IMR-90 (cell line): Measurements from ENCODE around the gene ILK. TPM values are rescaled to one million over a fixed set of nuclear protein-coding genes. Genes with fewer than 3 reads are reported as not detected.
A peak's percentile ranks its signal among the peaks of the same experiment; 100 is the strongest.

ENCODE experiments used
- ATAC-seq: fragments of 200-7000 bp; cut with Tn5 transposase; 2 replicates; pipeline ENCODE4 v1.9.1; 2020; ENCODE audit warnings: low read depth, mild to moderate bottlenecking, moderate library complexity
- BruUV-seq: library from RNA; stranded (reverse); fragments of 400-500 nt; replicated peaks from 2 replicates; lab custom pipeline; 2021; lab: Mats Ljungman, UMichigan
- CTCF ChIA-PET: fragments of 300-600 bp; formaldehyde crosslinking; extraction: SDS; loops from one replicate; lab custom pipeline; 2021; ENCODE audit warnings: antibody characterized with exemption; lab: Yijun Ruan, JAX
- POLR2A ChIA-PET: fragments of 300-600 bp; sonication (Branson Sonifier 250); formaldehyde crosslinking; loops from one replicate; lab custom pipeline; 2022; ENCODE audit warnings: antibody characterized with exemption; ENCODE audit not compliant: unreplicated experiment; lab: Charles Lee
- DNase-seq: peaks from one replicate; pipeline ENCODE4 v3.0.0; 2013
- H2AFZ ChIP-seq: replicated peaks from 2 replicates; pipeline ENCODE3; 2013; ENCODE audit warnings: low read length, mild to moderate bottlenecking; ENCODE audit not compliant: poor library complexity
- H2AK5ac ChIP-seq: 2 replicates; pipeline ENCODE4 v1.6.1; 2013; ENCODE audit warnings: low read depth, low read length, inconsistent platforms
- H2AK9ac ChIP-seq: replicated peaks from 2 replicates; pipeline ENCODE3; 2013; ENCODE audit warnings: mild to moderate bottlenecking, low read depth, low read length, moderate library complexity; ENCODE audit not compliant: poor library complexity
- H2BK120ac ChIP-seq: 2 replicates; pipeline ENCODE4 v1.6.1; 2013; ENCODE audit warnings: low read depth, low read length, inconsistent platforms
- H2BK15ac ChIP-seq: 3 replicates; pipeline ENCODE4 v1.6.1; 2013; ENCODE audit warnings: low read depth, low read length, inconsistent platforms
- H2BK20ac ChIP-seq: 2 replicates; pipeline ENCODE4 v1.6.1; 2013; ENCODE audit warnings: low read depth, mild to moderate bottlenecking, inconsistent platforms, low read length, moderate library complexity
- H2BK5ac ChIP-seq: 2 replicates; pipeline ENCODE4 v1.6.1; 2013; ENCODE audit warnings: mild to moderate bottlenecking, low read depth, low read length, inconsistent platforms; ENCODE audit not compliant: poor library complexity, severe bottlenecking
- H3K14ac ChIP-seq: replicated peaks from 2 replicates; pipeline ENCODE4 v1.6.1; 2013; ENCODE audit warnings: low read depth, low read length, inconsistent platforms
- H3K18ac ChIP-seq: 2 replicates; pipeline ENCODE4 v1.6.1; 2013; ENCODE audit warnings: low read depth, low read length, control low read depth
- H3K23ac ChIP-seq: 2 replicates; pipeline ENCODE4 v1.6.1; 2013; ENCODE audit warnings: low read depth, low read length, inconsistent platforms
- H3K27ac ChIP-seq: 2 replicates; pipeline ENCODE4 v1.5.1; 2013; ENCODE audit warnings: mild to moderate bottlenecking, control low read depth, low read length; ENCODE audit not compliant: insufficient read depth
- H3K27me3 ChIP-seq: 2 replicates; pipeline ENCODE4 v1.6.1; 2013; ENCODE audit warnings: low read length; ENCODE audit not compliant: control insufficient read depth, insufficient read depth
- H3K36me3 ChIP-seq: 2 replicates; pipeline ENCODE4 v1.6.1; 2013; ENCODE audit warnings: low read length, mixed read lengths; ENCODE audit not compliant: control insufficient read depth, insufficient read depth
- H3K4ac ChIP-seq: 2 replicates; pipeline ENCODE4 v1.6.1; 2013; ENCODE audit warnings: low read depth, low read length, inconsistent platforms
- H3K4me1 ChIP-seq: 2 replicates; pipeline ENCODE4 v1.6.1; 2013; ENCODE audit warnings: low read length, mixed read lengths; ENCODE audit not compliant: control insufficient read depth, insufficient read depth
- H3K4me2 ChIP-seq: 2 replicates; pipeline ENCODE4 v1.6.1; 2013; ENCODE audit warnings: low read depth, mild to moderate bottlenecking, control low read depth, low read length, moderate library complexity
- H3K4me3 ChIP-seq: 2 replicates; pipeline ENCODE4 v1.5.1; 2013; ENCODE audit warnings: low read depth, mild to moderate bottlenecking, control low read depth, low read length, moderate library complexity; ENCODE audit not compliant: insufficient read depth
- H3K56ac ChIP-seq: 2 replicates; pipeline ENCODE4 v1.6.1; 2013; ENCODE audit warnings: low read length, inconsistent platforms; ENCODE audit not compliant: insufficient read depth; ENCODE audit errors: extremely low read depth
- H3K79me1 ChIP-seq, 2 experiments: 2 replicates each; pipeline ENCODE4 v1.6.1; 2013; ENCODE audit warnings: low read length in 2 of 2, inconsistent platforms in 1 of 2, low read depth in 1 of 2
- H3K9ac ChIP-seq: 2 replicates; pipeline ENCODE4 v1.6.1; 2013; ENCODE audit warnings: low read depth, low read length, control low read depth
- H3K9me1 ChIP-seq: 2 replicates; pipeline ENCODE4 v1.6.1; 2013; ENCODE audit warnings: low read length, inconsistent platforms; ENCODE audit not compliant: insufficient read depth
- H3K9me3 ChIP-seq: 2 replicates; pipeline ENCODE4 v1.6.1; 2013; ENCODE audit warnings: low read length; ENCODE audit not compliant: control insufficient read depth, insufficient read depth
- H4K20me1 ChIP-seq: 2 replicates; pipeline ENCODE4 v1.6.1; 2013; ENCODE audit warnings: low read length, inconsistent platforms; ENCODE audit not compliant: insufficient read depth
- H4K5ac ChIP-seq: 2 replicates; pipeline ENCODE4 v1.6.1; 2013; ENCODE audit warnings: mild to moderate bottlenecking, low read depth, low read length, control low read depth
- H4K8ac ChIP-seq, 2 experiments: 2 replicates each; pipeline ENCODE4 v1.6.1; 2013; ENCODE audit warnings: low read depth in 2 of 2, low read length in 2 of 2, control low read depth in 1 of 2, inconsistent platforms in 1 of 2
- H4K91ac ChIP-seq: 2 replicates; pipeline ENCODE4 v1.6.1; 2013; ENCODE audit warnings: low read depth, low read length, inconsistent platforms; ENCODE audit not compliant: insufficient read depth
- BHLHE40 ChIP-seq: fragments of 150-350 bp; IDR thresholded peaks from 2 replicates; pipeline ENCODE4 v1.6.1; 2016; ENCODE audit warnings: mild to moderate bottlenecking, low read depth, low read length
- CEBPB ChIP-seq: IDR thresholded peaks from 2 replicates; pipeline ENCODE4 v1.6.1; 2012; ENCODE audit warnings: low read depth, low read length, improper control_type of control experiment
- CHD1 ChIP-seq: IDR thresholded peaks from 2 replicates; pipeline ENCODE4 v1.6.1; 2012; ENCODE audit warnings: low read depth, low read length, improper control_type of control experiment
- CTCF ChIP-seq: conservative IDR thresholded peaks from 2 replicates; pipeline ENCODE4 v1.5.1; 2012; ENCODE audit warnings: mild to moderate bottlenecking, low read depth, low read length, improper control_type of control experiment
- ELK1 ChIP-seq: fragments of 150-350 bp; IDR thresholded peaks from 2 replicates; pipeline ENCODE4 v1.6.1; 2016; ENCODE audit warnings: low read depth, mild to moderate bottlenecking, low read length, moderate library complexity, borderline replicate concordance
- FOS ChIP-seq: fragments of 150-350 bp; IDR thresholded peaks from 2 replicates; pipeline ENCODE4 v1.6.1; 2016; ENCODE audit warnings: low read depth, low read length
- MAFK ChIP-seq: IDR thresholded peaks from 2 replicates; pipeline ENCODE4 v1.6.1; 2012; ENCODE audit warnings: low read depth, low read length, improper control_type of control experiment
- MAZ ChIP-seq: IDR thresholded peaks from 2 replicates; pipeline ENCODE4 v1.6.1; 2012; ENCODE audit warnings: low read depth, mild to moderate bottlenecking, low read length, improper control_type of control experiment, moderate library complexity, borderline replicate concordance
- MXI1 ChIP-seq: IDR thresholded peaks from 2 replicates; pipeline ENCODE4 v1.6.1; 2012; ENCODE audit warnings: low read depth, mild to moderate bottlenecking, low read length, moderate library complexity, borderline replicate concordance
- NFE2L2 ChIP-seq: fragments of 150-350 bp; IDR thresholded peaks from 2 replicates; pipeline ENCODE4 v1.6.1; 2016; ENCODE audit warnings: low read depth, mild to moderate bottlenecking, low read length
- POLR2A ChIP-seq: IDR thresholded peaks from 2 replicates; pipeline ENCODE4 v1.6.1; 2012; ENCODE audit warnings: mild to moderate bottlenecking, low read depth, low read length
- RAD21 ChIP-seq: IDR thresholded peaks from 2 replicates; pipeline ENCODE4 v1.6.1; 2012; ENCODE audit warnings: low read length, improper control_type of control experiment
- RCOR1 ChIP-seq: IDR thresholded peaks from 2 replicates; pipeline ENCODE4 v1.6.1; 2012; ENCODE audit warnings: mild to moderate bottlenecking, low read length, improper control_type of control experiment; ENCODE audit not compliant: insufficient replicate concordance
- RFX5 ChIP-seq: IDR thresholded peaks from 2 replicates; pipeline ENCODE4 v1.8.0; 2012; ENCODE audit warnings: low read depth, mild to moderate bottlenecking, low read length, moderate library complexity
- SMC3 ChIP-seq: fragments of 150-350 bp; IDR thresholded peaks from 2 replicates; pipeline ENCODE4 v1.6.1; 2016; ENCODE audit warnings: low read depth, mild to moderate bottlenecking, antibody characterized with exemption, low read length, moderate library complexity
- USF2 ChIP-seq: fragments of 150-350 bp; IDR thresholded peaks from 2 replicates; pipeline ENCODE4 v1.6.1; 2017; ENCODE audit warnings: mild to moderate bottlenecking, antibody characterized with exemption, low read length, low read depth
- WGBS, 2 experiments: methylation state at CpG; one replicate each; pipeline versions ENCODE4 v1.1.5 to v1.1.7; 2013; ENCODE audit warnings: missing lambda C conversion rate in 2 of 2; ENCODE audit not compliant: insufficient read length in 1 of 2; ENCODE audit errors: extremely low coverage in 2 of 2; 5-methylcytosine and 5-hydroxymethylcytosine counted together
- dilution Hi-C: fragments of 300-500 bp; cut with HindIII; formaldehyde crosslinking; loops from one replicate; pipeline ENCODE4 v1.14.3; 2018; ENCODE audit warnings: low sequenced_read_pairs; ENCODE audit not compliant: unreplicated experiment
- in situ Hi-C: fragments of 300-500 bp; cut with MboI; formaldehyde crosslinking; loops from 3 replicates; pipeline ENCODE4 v1.14.3; 2019; ENCODE audit warnings: low sequenced_read_pairs, inconsistent platforms, mixed read lengths
- intact Hi-C: fragments of 100-400 bp; cut with micrococcal nuclease; formaldehyde crosslinking; loops from 2 replicates; pipeline ENCODE4 v1.10.0; 2022
- polyA plus RNA-seq, 3 experiments: library from polyadenylated mRNA; depleted of rRNA; stranded (reverse); fragments of >200 nt; gene quantifications; 2 replicates each; pipeline ENCODE4 v1.2.3, GENCODE V29; 2012; ENCODE audit warnings: low replicate concordance in 1 of 3
- total RNA-seq: library from RNA; depleted of rRNA; stranded (reverse); fragments of >200 nt; gene quantifications from 2 replicates; pipeline ENCODE4 v1.2.3, GENCODE V29; 2012

The ILK gene
- total and polyA plus RNA-seq, 2 of the 4 experiments (the other 2 are of a cell fraction), result 339 to 389 TPM

- no peak for DNase-seq
- H3K9me3 ChIP-seq, result no peaks in the 10 kb centered on the region
- peaks cover 17% of the 10 kb centered on the region for H3K9me1 ChIP-seq
- POLR2A ChIA-PET, result no interaction called here
- no TSS peak for BruUV-seq
- H2BK5ac ChIP-seq, result no peak overlapping the region
- TF ChIP-seq CHD1 (no peak), RFX5 (no peak), CEBPB (no peak), NFE2L2 (no peak), MAZ (no peak), POLR2A (no peak), BHLHE40 (no peak), MAFK (no peak), USF2 (no peak), FOS (no peak), RAD21 (no peak), CTCF (no peak), RCOR1 (no peak), MXI1 (no peak), SMC3 (no peak), ELK1 (no peak)
- no peak overlapping the region for H4K5ac ChIP-seq
- no peak overlapping the region for H3K4me3 ChIP-seq
- no peak overlapping the region for H4K8ac ChIP-seq
- 0 out of 2 replicates have a peak overlapping the region, but pooled peaks have one; percentile 60 for H3K23ac ChIP-seq
- H2AK5ac ChIP-seq, result no peak overlapping the region
- H2BK20ac ChIP-seq, result no peak overlapping the region
- H3K79me1 ChIP-seq, result peaks cover 3 to 21% of the 10 kb centered on the region in 2 experiments; a peak in 2 of 4 replicates
- CTCF ChIA-PET, result no interaction called here
- H3K4me2 ChIP-seq, result no peak overlapping the region
- H2BK15ac ChIP-seq, result no peak overlapping the region
- no peak overlapping the region for H2AFZ ChIP-seq
- 87% methylated on average over 2 of the region's 2 CpGs; no CpG with 5 or more reads in 1 of the 2 experiments for WGBS, 2 experiments
- no peak overlapping the region for H2AK9ac ChIP-seq
- no peak overlapping the region for H3K9ac ChIP-seq
- dilution Hi-C loops, result no loop called here
- no peak overlapping the region for H3K18ac ChIP-seq
- peaks cover 5% of the 10 kb centered on the region for H3K4me1 ChIP-seq
- no peaks in the 10 kb centered on the region for H3K36me3 ChIP-seq
- H4K20me1 ChIP-seq, result 0 out of 2 replicates have a peak, but pooled peaks cover 3% of the 10 kb centered on the region
- no peak overlapping the region for H3K56ac ChIP-seq
- no peak overlapping the region for H3K14ac ChIP-seq
- H3K4ac ChIP-seq, result no peak overlapping the region
- no peak for ATAC-seq
- H3K27ac ChIP-seq, result no peak overlapping the region
- H3K27me3 ChIP-seq, result peaks cover 16% of the 10 kb centered on the region
- H2BK120ac ChIP-seq, result no peak overlapping the region
- in situ Hi-C loops, result no loop called here
- H4K91ac ChIP-seq, result no peak overlapping the region
- intact Hi-C loops, result no loop called here
Observed at GRCh38 chr11:6653656-6654055, 50.1 kb downstream of the ILK start.
